Keratinocyte (primary cell): ENCODE measurements around the gene BIK.

Source experiments
- EZH2 ChIP-seq: IDR thresholded peaks from one replicate; pipeline ENCODE4 v1.6.1; 2012; ENCODE audit warnings: inconsistent platforms, mild to moderate bottlenecking, low read length, moderate library complexity
- TF ChIP-seq, protein P1 (sequence below), 3 experiments: IDR thresholded peaks in 1 of 3; conservative IDR thresholded peaks in 1 of 3; optimal IDR thresholded peaks in 1 of 3; 2 replicates in 2 of 3; 3 replicates in 1 of 3; pipeline versions ENCODE3 to v1.5.1; 2011; ENCODE audit warnings: low read length in 3 of 3, mild to moderate bottlenecking in 3 of 3, moderate library complexity in 2 of 3, control low read depth in 1 of 3, inconsistent platforms in 1 of 3; ENCODE audit not compliant: insufficient read depth in 2 of 3; ENCODE audit errors: extremely low read depth in 1 of 3

DNA sequence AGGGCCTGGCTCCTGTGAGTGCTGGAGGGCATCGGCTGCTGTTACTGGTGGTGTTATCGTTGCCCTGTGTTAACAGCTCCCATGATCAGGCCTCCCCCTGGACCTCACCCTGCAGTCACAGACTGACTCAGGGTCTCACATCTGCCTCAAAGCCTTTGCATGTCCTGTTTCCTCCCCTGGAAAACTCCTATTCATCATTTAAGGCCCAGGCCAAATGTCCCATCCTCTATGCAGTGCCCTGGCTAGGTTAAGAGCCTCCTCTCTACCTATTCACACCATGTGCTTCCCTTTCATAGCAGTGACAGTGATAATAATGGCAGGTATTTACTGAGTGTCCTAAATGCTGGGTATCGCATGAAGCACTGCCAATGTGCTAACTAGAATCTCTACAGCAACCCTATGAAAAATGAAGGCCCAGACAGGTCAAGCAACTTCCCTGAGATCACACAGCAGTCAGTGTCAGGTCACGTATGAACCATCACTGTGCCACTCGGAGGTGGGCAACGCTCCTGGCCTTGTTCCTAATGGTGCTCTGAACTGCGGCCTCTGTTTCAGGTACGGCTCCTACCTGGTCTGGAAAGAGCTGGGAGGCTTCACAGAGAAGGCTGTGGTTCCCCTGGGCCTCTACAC lies 50.1 kb downstream of the BIK start:
- TF ChIP-seq, protein P1, sequence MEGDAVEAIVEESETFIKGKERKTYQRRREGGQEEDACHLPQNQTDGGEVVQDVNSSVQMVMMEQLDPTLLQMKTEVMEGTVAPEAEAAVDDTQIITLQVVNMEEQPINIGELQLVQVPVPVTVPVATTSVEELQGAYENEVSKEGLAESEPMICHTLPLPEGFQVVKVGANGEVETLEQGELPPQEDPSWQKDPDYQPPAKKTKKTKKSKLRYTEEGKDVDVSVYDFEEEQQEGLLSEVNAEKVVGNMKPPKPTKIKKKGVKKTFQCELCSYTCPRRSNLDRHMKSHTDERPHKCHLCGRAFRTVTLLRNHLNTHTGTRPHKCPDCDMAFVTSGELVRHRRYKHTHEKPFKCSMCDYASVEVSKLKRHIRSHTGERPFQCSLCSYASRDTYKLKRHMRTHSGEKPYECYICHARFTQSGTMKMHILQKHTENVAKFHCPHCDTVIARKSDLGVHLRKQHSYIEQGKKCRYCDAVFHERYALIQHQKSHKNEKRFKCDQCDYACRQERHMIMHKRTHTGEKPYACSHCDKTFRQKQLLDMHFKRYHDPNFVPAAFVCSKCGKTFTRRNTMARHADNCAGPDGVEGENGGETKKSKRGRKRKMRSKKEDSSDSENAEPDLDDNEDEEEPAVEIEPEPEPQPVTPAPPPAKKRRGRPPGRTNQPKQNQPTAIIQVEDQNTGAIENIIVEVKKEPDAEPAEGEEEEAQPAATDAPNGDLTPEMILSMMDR (optimal IDR thresholded peaks at IDR 0.05 in 1 of 3, IDR thresholded peaks at IDR 0.05 in 1 of 3, conservative IDR thresholded peaks at IDR 0.05 in 1 of 3; ENCODE audit: extremely low read depth in 1 of 3, insufficient read depth in 2 of 3, low read length in 3 of 3) = no peak
- TF ChIP-seq EZH2 = no peak
